Lung (tissue), 12 donors: ENCODE results near the gene TP63. TPM values are rescaled to one million over a fixed set of nuclear protein-coding genes. Genes with fewer than 3 reads are reported as not detected.
"Not testable (repeated sequence)": the region's sequence is repeated elsewhere in the genome, so short reads cannot be mapped to it uniquely, and the experiment has no call there.

ENCODE experiments used
- ATAC-seq: fragments of 200-7000 bp; cut with Tn5 transposase; one replicate; pipeline ENCODE4 v1.9.1; 2020; ENCODE audit warnings: moderate number of reproducible peaks; ENCODE audit not compliant: insufficient read depth, low FRiP score
- DNase-seq, 3 donors: peaks; one replicate each; pipeline ENCODE4 v3.0.0-alpha.2; 2013 to 2017
- H3K27ac ChIP-seq, 2 donors: one replicate each; pipeline ENCODE4 v1.5.1; 2013; ENCODE audit warnings: mild to moderate bottlenecking in 2 of 2, moderate library complexity in 2 of 2, control low read depth in 1 of 2, inconsistent platforms in 1 of 2, low read depth in 1 of 2, low read length in 1 of 2
- H3K27me3 ChIP-seq, 3 donors: one replicate each; pipeline ENCODE4 v1.5.1; 2013; ENCODE audit warnings: low read length in 2 of 3; ENCODE audit not compliant: control insufficient read depth in 3 of 3, insufficient read depth in 3 of 3
- H3K36me3 ChIP-seq, 4 donors: one replicate each; pipeline ENCODE4 v1.5.1; 2013; ENCODE audit warnings: low read length in 4 of 4, mild to moderate bottlenecking in 1 of 4, moderate library complexity in 1 of 4; ENCODE audit not compliant: control insufficient read depth in 4 of 4, insufficient read depth in 4 of 4
- H3K4me1 ChIP-seq, 5 donors: one replicate each; pipeline ENCODE4 v1.5.1; 2013; ENCODE audit warnings: low read length in 5 of 5, mild to moderate bottlenecking in 2 of 5, moderate library complexity in 1 of 5; ENCODE audit not compliant: control insufficient read depth in 5 of 5, insufficient read depth in 5 of 5
- H3K4me3 ChIP-seq: one replicate; pipeline ENCODE4 v1.5.1; 2013; ENCODE audit warnings: mild to moderate bottlenecking, control low read depth, moderate library complexity
- H3K9ac ChIP-seq, 2 donors: one replicate each; pipeline ENCODE4 v1.5.1; 2013; ENCODE audit warnings: low read length in 2 of 2, control low read depth in 1 of 2; ENCODE audit not compliant: insufficient read depth in 1 of 2
- H3K9me3 ChIP-seq, 4 donors: one replicate each; pipeline ENCODE4 v1.5.1; 2013; ENCODE audit warnings: low read length in 3 of 4, mild to moderate bottlenecking in 1 of 4, moderate library complexity in 1 of 4; ENCODE audit not compliant: control insufficient read depth in 4 of 4, insufficient read depth in 3 of 4
- CTCF ChIP-seq: IDR thresholded peaks from 2 replicates; pipeline ENCODE4 v1.5.1; 2012; ENCODE audit warnings: mild to moderate bottlenecking; ENCODE audit errors: control extremely low read depth, extremely low read depth
- WGBS, 2 donors: extraction: QIAGEN DNeasy Blood & Tissue Kit; methylation state at CpG; one replicate each; pipeline ENCODE4 v1.1.7; 2013; 5-methylcytosine and 5-hydroxymethylcytosine counted together
- polyA plus RNA-seq, 2 donors: library from polyadenylated mRNA; stranded (reverse); fragments of 200-250 nt; gene quantifications; one replicate each; pipeline ENCODE4 v1.2.1, GENCODE V29; 2013
- total RNA-seq, 2 donors: library from RNA; depleted of rRNA in 1 of 2; stranded (reverse); fragments of >200 nt in 1 of 2; gene quantifications; one replicate each; pipeline ENCODE4 v1.2.1, GENCODE V29; 2014 to 2021
- donor health status: control.
- donor health status: control.
- donor health status: Bipolar disorder and iron deficiency.
- donor health status: healthy.
- donor health status: DM: yes; HTN: yes; CAD: no.

Gene TP63
- total and polyA plus RNA-seq, 4 donors: 1.1 to 12.3 (median 2.7) TPM

GRCh38 chr3:189598530-189599225, 32.5 kb upstream of the TP63 start:
- WGBS, 2 donors: 56 to 74% methylated on average over 6 of the region's 6 CpGs
- H3K27me3 ChIP-seq: no peaks in the 10 kb centered on the region
- DNase-seq (peak in 1 of 3 donors; percentile 9), ATAC-seq (no peak)
- H3K36me3 ChIP-seq: no peaks in the 10 kb centered on the region
- H3K9ac ChIP-seq: no peak overlapping the region
- H3K4me3 ChIP-seq: no peak overlapping the region
- no peak for TF ChIP-seq CTCF
- no peaks in the 10 kb centered on the region for H3K9me3 ChIP-seq
- no peaks in the 10 kb centered on the region for H3K4me1 ChIP-seq
- H3K27ac ChIP-seq: no peak overlapping the region

GRCh38 chr3:189602471-189602870, 28.7 kb upstream of the TP63 start:
- H3K9ac ChIP-seq: no peak overlapping the region
- no peaks in the 10 kb centered on the region for H3K27me3 ChIP-seq
- ATAC-seq (no peak), DNase-seq (no peak)
- no peak overlapping the region for H3K4me3 ChIP-seq
- H3K36me3 ChIP-seq: no peaks in the 10 kb centered on the region
- no peak overlapping the region for H3K27ac ChIP-seq
- no peak for TF ChIP-seq CTCF
- no peaks in the 10 kb centered on the region for H3K4me1 ChIP-seq
- WGBS, 2 donors: 94% methylated on average over 5 of the region's 5 CpGs
- no peaks in the 10 kb centered on the region for H3K9me3 ChIP-seq

GRCh38 chr3:189605717-189606116, 25.5 kb upstream of the TP63 start:
- 93 to 94% methylated on average over 2 of the region's 2 CpGs for WGBS, 2 donors
- Histone ChIP-seq H3K27me3 (no peaks in the 10 kb centered on the region), H3K27ac (no peak overlapping the region), H3K36me3 (no peaks in the 10 kb centered on the region), H3K4me1 (no peaks in the 10 kb centered on the region), H3K9me3 (peaks cover 0 to 7% (median 3%) of the 10 kb centered on the region in 4 donors), H3K9ac (no peak overlapping the region), H3K4me3 (no peak overlapping the region)
- DNase-seq (no peak), ATAC-seq (no peak)
- TF ChIP-seq CTCF: no peak

GRCh38 chr3:189606774-189607173, 24.4 kb upstream of the TP63 start:
- no peaks in the 10 kb centered on the region for H3K27me3 ChIP-seq
- no peak for TF ChIP-seq CTCF
- ATAC-seq: no peak
- peaks cover 0 to 7% (median 3%) of the 10 kb centered on the region in 4 donors for H3K9me3 ChIP-seq
- 95 to 97% methylated on average over 4 of the region's 4 CpGs for WGBS, 2 donors
- H3K36me3 ChIP-seq: no peaks in the 10 kb centered on the region
- H3K27ac ChIP-seq: no peak overlapping the region
- H3K9ac ChIP-seq: no peak overlapping the region
- H3K4me1 ChIP-seq: no peaks in the 10 kb centered on the region
- DNase-seq: no peak
- no peak overlapping the region for H3K4me3 ChIP-seq

DNA sequence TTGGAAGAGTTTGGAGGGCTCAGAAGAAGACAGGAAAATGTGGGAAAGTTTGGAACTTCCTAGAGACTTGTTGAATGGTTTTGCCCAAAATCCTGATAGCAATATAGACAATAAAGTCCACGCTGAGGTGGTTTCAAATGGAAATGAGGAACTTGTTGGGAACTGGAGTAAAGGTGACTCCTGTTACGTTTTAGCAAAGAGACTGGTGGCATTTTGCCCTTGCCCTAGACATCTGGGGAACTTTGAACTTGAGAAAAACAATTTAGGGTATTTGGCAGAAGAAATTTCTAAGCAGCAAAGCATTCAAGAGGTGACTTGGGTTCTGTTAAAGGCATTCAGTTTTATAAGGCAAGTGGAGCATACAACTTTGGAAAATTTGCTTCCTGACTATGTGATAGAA, 18.5 kb upstream of the TP63 start:
- not testable (repeated sequence) for H3K4me1 ChIP-seq, H3K9me3 ChIP-seq, H3K36me3 ChIP-seq, ATAC-seq, H3K27ac ChIP-seq, H3K27me3 ChIP-seq, H3K9ac ChIP-seq, DNase-seq, H3K4me3 ChIP-seq
- 36 to 64% methylated on average over 2 of the region's 2 CpGs for WGBS, 2 donors
